Midbrain (tissue), 1 donor: ENCODE measurements around the gene SLC16A13.
"Not testable (repeated sequence)": the region's sequence is repeated elsewhere in the genome, so short reads cannot be mapped to it uniquely, and the experiment has no call there.

Experiments
- DNase-seq: peaks from one replicate; lab custom pipeline; 2025; lab: John Stamatoyannopoulos, UW

Gene SLC16A13

GRCh38 chr17:7035591-7036368, at the start of gene SLC16A13:
Gene SLC16A13, plus strand, starts transcription at chr17:7036015. Its CDS starts 368 bp downstream, at chr17:7036383.
- peak; percentile 88 for DNase-seq

GRCh38 chr17:6986676-6987075, 49.1 kb upstream of the SLC16A13 start:
- no peak for DNase-seq

GRCh38 chr17:6989779-6990178, 46.0 kb upstream of the SLC16A13 start:
- DNase-seq = no peak

GRCh38 chr17:6993613-6994056, 42.2 kb upstream of the SLC16A13 start:
- DNase-seq = not testable (repeated sequence)

- DNase-seq = no peak
Measured at GRCh38 chr17:6994118-6994598, 41.7 kb upstream of the SLC16A13 start.

GRCh38 chr17:6994666-6995256, 41.1 kb upstream of the SLC16A13 start:
- no peak for DNase-seq

GRCh38 chr17:6995500-6996255, 40.1 kb upstream of the SLC16A13 start, which contains the start of gene ALOX12:
Gene ALOX12, plus strand, starts transcription at chr17:6996049. Its CDS starts 69 bp downstream, at chr17:6996118.
- no peak for DNase-seq

GRCh38 chr17:6996256-6997011, 39.4 kb upstream of the SLC16A13 start:
- DNase-seq = no peak

GRCh38 chr17:6997171-6997570, 38.6 kb upstream of the SLC16A13 start:
- no peak for DNase-seq

- DNase-seq = no peak
Measured at GRCh38 chr17:6998855-6999508, 36.8 kb upstream of the SLC16A13 start.

GRCh38 chr17:7001318-7001961, 34.4 kb upstream of the SLC16A13 start:
- no peak for DNase-seq

GRCh38 chr17:7002288-7003047, 33.3 kb upstream of the SLC16A13 start:
- no peak for DNase-seq

GRCh38 chr17:7003745-7004144, 32.1 kb upstream of the SLC16A13 start:
- no peak for DNase-seq

GRCh38 chr17:7004398-7005253, 31.2 kb upstream of the SLC16A13 start:
- peak; percentile 54 for DNase-seq

GRCh38 chr17:7005716-7006115, 30.1 kb upstream of the SLC16A13 start:
- DNase-seq = no peak

- DNase-seq = no peak
Measured at GRCh38 chr17:7007143-7007542, 28.7 kb upstream of the SLC16A13 start.

- DNase-seq = no peak
Measured at GRCh38 chr17:7010523-7010922, 25.3 kb upstream of the SLC16A13 start.

- DNase-seq = no peak
Measured at GRCh38 chr17:7011415-7011814, 24.4 kb upstream of the SLC16A13 start.

GRCh38 chr17:7011942-7012254, 23.9 kb upstream of the SLC16A13 start:
- DNase-seq = peak; percentile 52
